Retina (tissue), 1 donor: Measurements from ENCODE around the gene ZBTB37.
A peak's percentile ranks its signal among the peaks of the same experiment; 100 is the strongest.
"Not testable (repeated sequence)": the region's sequence is repeated elsewhere in the genome, so short reads cannot be mapped to it uniquely, and the experiment has no call there.

Experiments
- DNase-seq: peaks from one replicate; pipeline ENCODE4 v3.0.0-alpha.2; 2016

ZBTB37 gene

GRCh38 chr1:173866413-173867115, 1.6 kb upstream of the ZBTB37 start:
- no peak for DNase-seq

GRCh38 chr1:173867141-173867752, 933 bp upstream of the ZBTB37 start:
- no peak for DNase-seq

- DNase-seq = peak; percentile 99
Measured at GRCh38 chr1:173867753-173868265, 371 bp upstream of the ZBTB37 start, which contains the start of gene GAS5. Gene GAS5 (minus strand): TSS chr1:173867989.

- DNase-seq = no peak
Measured at GRCh38 chr1:173869021-173869359, 810 bp downstream of the ZBTB37 start.

- no peak for DNase-seq
Measured at GRCh38 chr1:173870252-173871075, 2.3 kb downstream of the ZBTB37 start.

GRCh38 chr1:173871091-173871490, 2.9 kb downstream of the ZBTB37 start:
- DNase-seq = no peak

GRCh38 chr1:173871500-173871899, 3.3 kb downstream of the ZBTB37 start:
- no peak for DNase-seq

- no peak for DNase-seq
Measured at GRCh38 chr1:173876732-173877131, 8.6 kb downstream of the ZBTB37 start.

GRCh38 chr1:173878251-173878650, 10.1 kb downstream of the ZBTB37 start:
- DNase-seq = no peak

GRCh38 chr1:173881117-173881516, 12.9 kb downstream of the ZBTB37 start:
- DNase-seq = not testable (repeated sequence)

- DNase-seq = no peak
Measured at GRCh38 chr1:173884701-173885100, 16.5 kb downstream of the ZBTB37 start.

GRCh38 chr1:173886746-173887611, 18.8 kb downstream of the ZBTB37 start:
- DNase-seq = no peak

GRCh38 chr1:173887627-173888026, 19.4 kb downstream of the ZBTB37 start:
- DNase-seq = no peak

- DNase-seq = no peak
Measured at GRCh38 chr1:173888749-173889148, 20.6 kb downstream of the ZBTB37 start.

GRCh38 chr1:173889885-173890284, 21.7 kb downstream of the ZBTB37 start:
- no peak for DNase-seq

- no peak for DNase-seq
Measured at GRCh38 chr1:173893611-173894010, 25.4 kb downstream of the ZBTB37 start.

- DNase-seq = no peak
Measured at GRCh38 chr1:173894189-173894588, 26.0 kb downstream of the ZBTB37 start.

- no peak for DNase-seq
Measured at GRCh38 chr1:173900427-173900826, 32.2 kb downstream of the ZBTB37 start.

- no peak for DNase-seq
Measured at GRCh38 chr1:173900992-173901391, 32.8 kb downstream of the ZBTB37 start.

GRCh38 chr1:173903827-173904531, 35.8 kb downstream of the ZBTB37 start:
- DNase-seq = no peak

GRCh38 chr1:173913111-173913510, 44.9 kb downstream of the ZBTB37 start:
- DNase-seq = no peak

- no peak for DNase-seq
Measured at GRCh38 chr1:173914366-173914871, 46.2 kb downstream of the ZBTB37 start.
